Mesenchymal stem cell (in vitro differentiated cells and primary cell): ENCODE results near the gene CDK11A.
A peak's percentile ranks its signal among the peaks of the same experiment; 100 is the strongest.

Experiments
- DNase-seq: peaks from one replicate; pipeline ENCODE4 v3.0.0-alpha.2; 2013
- H2AFZ ChIP-seq: one replicate; pipeline ENCODE4 v1.6.1; 2013; ENCODE audit warnings: low read depth, mild to moderate bottlenecking, control low read depth, inconsistent platforms, low read length, moderate library complexity
- H2AK5ac ChIP-seq: 2 replicates; pipeline ENCODE4 v1.6.1; 2013; ENCODE audit warnings: low read length, moderate library complexity, mild to moderate bottlenecking, inconsistent platforms; ENCODE audit not compliant: severe bottlenecking
- H2BK120ac ChIP-seq: one replicate; pipeline ENCODE4 v1.6.1; 2013; ENCODE audit warnings: low read depth, mild to moderate bottlenecking, inconsistent platforms, low read length, moderate library complexity
- H2BK12ac ChIP-seq, 2 experiments: one replicate each; pipeline ENCODE4 v1.6.1; 2013; ENCODE audit warnings: inconsistent platforms in 2 of 2, low read length in 2 of 2, mild to moderate bottlenecking in 2 of 2, moderate library complexity in 2 of 2, control low read depth in 1 of 2
- H2BK15ac ChIP-seq: one replicate; pipeline ENCODE4 v1.6.1; 2013; ENCODE audit warnings: mild to moderate bottlenecking, low read depth, inconsistent platforms; ENCODE audit not compliant: poor library complexity, severe bottlenecking
- H2BK5ac ChIP-seq: 2 replicates; pipeline ENCODE4 v1.6.1; 2013; ENCODE audit warnings: low read depth, mild to moderate bottlenecking, low read length, control low read depth, inconsistent platforms; ENCODE audit not compliant: poor library complexity, severe bottlenecking
- H3K14ac ChIP-seq, 2 experiments: one replicate each; pipeline ENCODE4 v1.6.1; 2013; ENCODE audit warnings: inconsistent platforms in 2 of 2, low read length in 2 of 2, control low read depth in 1 of 2, mild to moderate bottlenecking in 1 of 2, moderate library complexity in 1 of 2
- H3K18ac ChIP-seq, 2 experiments: one replicate each; pipeline ENCODE4 v1.6.1; 2013; ENCODE audit warnings: inconsistent platforms in 2 of 2, low read length in 2 of 2, control low read depth in 1 of 2, low read depth in 1 of 2, mild to moderate bottlenecking in 1 of 2
- H3K23ac ChIP-seq, 2 experiments: one replicate each; pipeline ENCODE4 v1.6.1; 2013; ENCODE audit warnings: inconsistent platforms in 2 of 2, low read length in 2 of 2, mild to moderate bottlenecking in 2 of 2, moderate library complexity in 2 of 2, control low read depth in 1 of 2
- H3K27ac ChIP-seq: 2 replicates; pipeline ENCODE4 v1.5.1; 2013; ENCODE audit warnings: mild to moderate bottlenecking, moderate library complexity, low read length, control low read depth, inconsistent platforms; ENCODE audit not compliant: poor library complexity, severe bottlenecking
- H3K27me3 ChIP-seq, 2 experiments: 2 replicates each; pipeline versions ENCODE4 v1.6.1 to v1.7.0; 2013; ENCODE audit warnings: low read length in 2 of 2, mild to moderate bottlenecking in 2 of 2, moderate library complexity in 2 of 2, control low read depth in 1 of 2, inconsistent platforms in 1 of 2; ENCODE audit not compliant: control insufficient read depth in 1 of 2, insufficient read depth in 1 of 2
- H3K36me3 ChIP-seq, 2 experiments: 2 replicates each; pipeline versions ENCODE4 v1.6.1 to v1.7.0; 2013; ENCODE audit warnings: low read length in 2 of 2, control low read depth in 1 of 2, inconsistent platforms in 1 of 2, low read depth in 1 of 2, mild to moderate bottlenecking in 1 of 2; ENCODE audit not compliant: insufficient read depth in 2 of 2, control insufficient read depth in 1 of 2
- H3K4ac ChIP-seq, 2 experiments: one replicate each; pipeline ENCODE4 v1.6.1; 2013; ENCODE audit warnings: inconsistent platforms in 2 of 2, low read length in 2 of 2, mild to moderate bottlenecking in 2 of 2, moderate library complexity in 2 of 2, control low read depth in 1 of 2, low read depth in 1 of 2
- H3K4me1 ChIP-seq: 2 replicates; pipeline ENCODE4 v1.6.1; 2013; ENCODE audit warnings: low read depth, low read length, control low read depth; ENCODE audit not compliant: control insufficient read depth, insufficient read depth
- H3K4me2 ChIP-seq: 2 replicates; pipeline ENCODE4 v1.6.1; 2013; ENCODE audit warnings: low read length, mild to moderate bottlenecking, inconsistent platforms; ENCODE audit not compliant: poor library complexity, severe bottlenecking
- H3K4me3 ChIP-seq, 2 experiments: 2 replicates each; pipeline versions ENCODE4 v1.5.1 to v1.7.0; 2013; ENCODE audit warnings: low read length in 2 of 2, mild to moderate bottlenecking in 2 of 2, control low read depth in 1 of 2, low read depth in 1 of 2; ENCODE audit not compliant: insufficient read depth in 1 of 2
- H3K79me1 ChIP-seq: replicated peaks from 2 replicates; pipeline ENCODE4 v1.6.1; 2013; ENCODE audit warnings: mild to moderate bottlenecking, control low read depth, low read length, inconsistent platforms; ENCODE audit not compliant: poor library complexity, severe bottlenecking
- H3K9ac ChIP-seq: 2 replicates; pipeline ENCODE4 v1.7.0; 2013; ENCODE audit warnings: mild to moderate bottlenecking, low read length, moderate library complexity
- H3K9me3 ChIP-seq: 2 replicates; pipeline ENCODE4 v1.7.0; 2013; ENCODE audit warnings: mild to moderate bottlenecking, low read length; ENCODE audit not compliant: control insufficient read depth
- H4K8ac ChIP-seq: one replicate; pipeline ENCODE4 v1.6.1; 2013; ENCODE audit warnings: inconsistent platforms, mild to moderate bottlenecking, low read length, moderate library complexity
- H4K91ac ChIP-seq: one replicate; pipeline ENCODE4 v1.6.1; 2013; ENCODE audit warnings: mild to moderate bottlenecking, low read length, inconsistent platforms
- WGBS: methylation state at CpG from one replicate; pipeline ENCODE4 v1.1.7; 2013; ENCODE audit warnings: mixed read lengths; 5-methylcytosine and 5-hydroxymethylcytosine counted together

The CDK11A gene

DNA sequence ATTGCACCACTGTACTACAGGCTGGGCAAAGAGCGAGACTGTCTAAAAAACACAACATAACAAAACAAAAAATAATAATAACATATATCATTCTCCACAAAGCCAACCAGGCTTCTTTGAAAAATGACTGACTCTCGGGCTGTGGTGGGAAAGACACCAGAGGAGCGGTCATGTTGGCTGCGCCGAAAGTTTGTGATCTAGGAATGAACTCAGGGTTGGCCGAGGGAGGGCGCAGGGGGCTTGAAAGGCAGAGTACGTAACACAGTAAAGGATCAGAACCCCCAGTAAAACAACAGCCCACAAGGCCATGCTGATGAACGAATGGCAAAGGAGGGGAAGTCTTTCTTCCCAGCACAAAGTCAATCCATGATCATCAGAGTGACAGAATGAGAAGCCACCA is 36.3 kb downstream of the CDK11A start:
- H3K23ac ChIP-seq, result no peak overlapping the region
- WGBS, result over 99% methylated on average over 9 of the region's 9 CpGs
- DNase-seq, result no peak

DNA sequence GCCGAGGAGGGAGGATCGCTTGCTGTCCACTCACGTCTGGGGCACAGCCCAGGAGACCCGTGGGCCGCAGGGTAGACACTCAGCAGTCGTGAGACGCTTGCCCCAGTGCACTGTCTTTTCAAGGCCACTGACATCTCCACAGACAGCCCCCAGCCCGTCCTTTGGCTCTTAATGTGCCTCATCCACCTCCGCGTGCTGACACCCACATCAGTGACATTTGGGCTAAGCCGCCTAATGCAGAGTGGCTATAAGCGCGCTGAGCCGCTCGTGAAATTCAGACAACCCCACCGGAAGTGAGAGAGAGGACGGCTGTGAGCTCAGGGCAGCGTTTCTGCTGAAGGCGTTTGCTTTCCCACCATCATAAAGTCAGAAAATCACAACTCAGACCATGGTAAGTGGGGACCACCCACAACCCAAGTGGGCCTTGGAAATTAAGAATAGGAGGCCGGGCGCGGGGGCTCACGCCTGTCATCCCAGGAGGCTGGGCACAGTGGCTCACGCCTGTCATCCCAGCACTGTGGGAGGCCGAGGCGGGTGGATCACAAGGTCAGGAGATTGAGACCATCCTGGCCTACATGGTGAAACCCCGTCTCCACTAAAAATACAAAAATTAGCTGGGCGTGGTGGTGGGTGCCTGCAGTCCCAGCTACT is 40.0 kb downstream of the CDK11A start:
- peaks cover 18 to 29% of the 10 kb centered on the region in 2 experiments for H3K36me3 ChIP-seq
- H3K27ac ChIP-seq, result no peak overlapping the region
- H2AFZ ChIP-seq, result no peak overlapping the region
- H2BK15ac ChIP-seq, result no peak overlapping the region
- H3K9ac ChIP-seq, result no peak overlapping the region
- no peak overlapping the region for H2AK5ac ChIP-seq
- no peak overlapping the region for H3K14ac ChIP-seq
- H2BK120ac ChIP-seq, result no peak overlapping the region
- no peak overlapping the region for H4K8ac ChIP-seq
- no peaks in the 10 kb centered on the region for H3K27me3 ChIP-seq
- no peak overlapping the region for H2BK12ac ChIP-seq
- no peak overlapping the region for H3K23ac ChIP-seq
- no peak overlapping the region for H2BK5ac ChIP-seq
- peaks cover 16% of the 10 kb centered on the region for H3K4me1 ChIP-seq
- H3K18ac ChIP-seq, result no peak overlapping the region
- 87% methylated on average over 28 of the region's 28 CpGs for WGBS
- no peaks in the 10 kb centered on the region for H3K9me3 ChIP-seq
- no peak overlapping the region for H3K4me3 ChIP-seq
- DNase-seq, result no peak
- peaks cover 32% of the 10 kb centered on the region for H3K79me1 ChIP-seq
- no peak overlapping the region for H3K4me2 ChIP-seq
- no peak overlapping the region for H4K91ac ChIP-seq
- H3K4ac ChIP-seq, result no peak overlapping the region

More for the DNA sequence above, 36.3 kb downstream of the CDK11A start:
- no peak overlapping the region for H3K14ac ChIP-seq
- H3K4me1 ChIP-seq, result peaks cover 8% of the 10 kb centered on the region
- no peak overlapping the region for H2BK120ac ChIP-seq
- no peak overlapping the region for H2BK15ac ChIP-seq
- H3K79me1 ChIP-seq, result peaks cover 18% of the 10 kb centered on the region
- no peak overlapping the region for H2AK5ac ChIP-seq
- no peak overlapping the region for H3K4me2 ChIP-seq
- H3K27me3 ChIP-seq, result no peaks in the 10 kb centered on the region
- H3K18ac ChIP-seq, result no peak overlapping the region
- peaks cover 13 to 17% of the 10 kb centered on the region in 2 experiments for H3K36me3 ChIP-seq
- no peak overlapping the region for H2AFZ ChIP-seq
- no peak overlapping the region for H3K9ac ChIP-seq
- H3K27ac ChIP-seq, result no peak overlapping the region
- no peak overlapping the region for H2BK12ac ChIP-seq
- no peak overlapping the region for H4K8ac ChIP-seq
- no peaks in the 10 kb centered on the region for H3K9me3 ChIP-seq
- H2BK5ac ChIP-seq, result no peak overlapping the region
- peak overlapping the region in 1 of 2 experiments; percentile 15 for H3K4ac ChIP-seq
- H4K91ac ChIP-seq, result no peak overlapping the region
- H3K4me3 ChIP-seq, result no peak overlapping the region

DNA sequence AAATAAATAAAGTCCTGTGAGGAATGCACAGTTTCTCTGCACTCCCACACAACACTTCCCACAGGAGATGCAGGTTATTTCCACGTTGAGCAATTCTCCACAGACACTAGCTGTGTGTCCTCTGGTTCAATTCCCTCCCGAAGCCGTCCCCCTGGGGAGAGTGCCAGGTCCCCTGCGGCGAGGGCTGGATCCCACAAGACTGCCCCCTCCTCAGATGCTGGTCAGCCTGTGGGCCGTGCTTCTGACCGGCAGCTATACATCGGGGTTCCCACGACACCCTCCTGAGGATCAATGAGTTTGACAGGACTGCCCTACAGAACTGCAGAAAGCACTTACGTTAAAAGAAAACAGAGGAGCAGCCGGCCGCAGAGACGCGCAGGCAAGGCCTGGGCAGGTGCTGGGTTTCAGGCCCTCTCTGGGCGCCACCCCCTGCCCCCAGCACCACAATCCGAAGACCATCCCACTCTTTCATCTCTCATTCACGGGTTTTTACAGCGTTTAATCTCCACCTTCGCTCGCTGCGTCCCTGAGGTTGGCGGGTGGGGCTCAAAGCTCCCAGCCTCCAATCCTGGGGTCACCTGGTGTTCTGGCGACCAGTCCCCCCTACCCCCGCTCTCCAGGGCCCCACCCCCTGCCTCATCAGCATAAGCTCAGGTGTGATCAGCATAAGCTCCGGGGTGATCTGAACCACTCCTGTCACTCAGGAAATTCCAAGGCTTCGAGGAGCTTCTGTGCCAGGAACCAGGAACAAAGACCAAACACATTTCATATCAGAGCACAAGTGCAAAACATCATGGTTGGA is 40.9 kb downstream of the CDK11A start:
- Histone ChIP-seq H4K8ac (no peak overlapping the region), H2AFZ (no peak overlapping the region), H3K14ac (no peak overlapping the region), H3K4me1 (peaks cover 24% of the 10 kb centered on the region), H2BK5ac (no peak overlapping the region), H3K27ac (no peak overlapping the region), H3K79me1 (peaks cover 39% of the 10 kb centered on the region), H3K4me2 (no peak overlapping the region), H3K18ac (no peak overlapping the region), H3K9me3 (no peaks in the 10 kb centered on the region), H4K91ac (no peak overlapping the region), H2BK12ac (no peak overlapping the region), H3K36me3 (peaks cover 15 to 35% of the 10 kb centered on the region in 2 experiments), H2BK15ac (no peak overlapping the region), H3K9ac (no peak overlapping the region), H3K4ac (no peak overlapping the region), H2AK5ac (no peak overlapping the region), H2BK120ac (no peak overlapping the region), H3K23ac (no peak overlapping the region), H3K4me3 (no peak overlapping the region), H3K27me3 (no peaks in the 10 kb centered on the region)
- 86% methylated on average over 26 of the region's 26 CpGs for WGBS
- no peak for DNase-seq

DNA sequence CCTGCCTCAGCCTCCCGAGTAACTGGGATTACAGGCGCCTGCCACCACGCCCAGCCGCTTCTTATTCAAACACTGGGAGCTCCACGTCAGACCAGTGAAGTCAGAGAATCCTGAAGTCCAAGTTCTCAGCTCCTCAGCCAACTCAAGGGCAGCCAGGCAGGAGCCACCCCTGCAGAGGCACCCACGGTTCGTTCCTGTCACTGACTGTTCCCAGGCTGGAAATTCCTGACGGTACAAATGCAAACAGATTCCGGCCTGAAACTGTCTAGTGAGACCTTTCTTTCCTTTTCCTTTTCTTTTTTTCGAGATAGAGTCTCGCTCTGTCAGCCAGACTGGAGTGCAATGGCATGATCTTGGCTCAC is 43.3 kb downstream of the CDK11A start:
- H3K79me1 ChIP-seq, result peaks cover 40% of the 10 kb centered on the region
- H3K14ac ChIP-seq, result no peak overlapping the region
- H2AFZ ChIP-seq, result no peak overlapping the region
- H3K36me3 ChIP-seq, result peaks cover 9 to 37% of the 10 kb centered on the region in 2 experiments
- H3K27ac ChIP-seq, result no peak overlapping the region
- WGBS, result 83% methylated on average over 11 of the region's 11 CpGs
- H3K9ac ChIP-seq, result no peak overlapping the region
- no peak overlapping the region for H2AK5ac ChIP-seq
- H3K4ac ChIP-seq, result no peak overlapping the region
- no peak overlapping the region for H2BK5ac ChIP-seq
- peaks cover 25% of the 10 kb centered on the region for H3K4me1 ChIP-seq
- no peak overlapping the region for H2BK120ac ChIP-seq
- no peak overlapping the region for H2BK12ac ChIP-seq
- H3K18ac ChIP-seq, result no peak overlapping the region
- H3K9me3 ChIP-seq, result no peaks in the 10 kb centered on the region
- no peak overlapping the region for H3K4me2 ChIP-seq
- no peak overlapping the region for H3K23ac ChIP-seq
- no peaks in the 10 kb centered on the region for H3K27me3 ChIP-seq
- H4K8ac ChIP-seq, result no peak overlapping the region
- DNase-seq, result peak; percentile 23
- no peak overlapping the region for H3K4me3 ChIP-seq
- no peak overlapping the region for H2BK15ac ChIP-seq
- no peak overlapping the region for H4K91ac ChIP-seq
